ENCODE results near the gene NBPF3.
"Not testable (repeated sequence)": the region's sequence is repeated elsewhere in the genome, so short reads cannot be mapped to it uniquely, and the experiment has no call there.

- not testable (repeated sequence) for TF ChIP-seq CTCF, POLR2AphosphoS5, POLR2A (IDR thresholded peaks at IDR 0.05)
These were observed 9.1 kb upstream of the NBPF3 start for GRCh38 chr1:21430875-21431274.
